NCI-H524 (cell line): ENCODE measurements around the gene DRG2.

Experiments used
- DNase-seq, 2 experiments: peaks; one replicate each; lab custom pipeline; 2025; lab: John Stamatoyannopoulos, UW

The DRG2 gene

GRCh38 chr17:18144261-18144660 lies 56.5 kb downstream of the DRG2 start:
- DNase-seq: no peak

- no peak for DNase-seq
Measured at GRCh38 chr17:18144855-18145254, 57.1 kb downstream of the DRG2 start.

GRCh38 chr17:18145811-18146210 lies 58.1 kb downstream of the DRG2 start:
- no peak for DNase-seq

- no peak for DNase-seq
Measured at GRCh38 chr17:18146259-18146658, 58.5 kb downstream of the DRG2 start.

- no peak for DNase-seq
Measured at GRCh38 chr17:18146980-18147379, 59.2 kb downstream of the DRG2 start.

GRCh38 chr17:18148586-18148985 lies 60.8 kb downstream of the DRG2 start:
- DNase-seq: no peak

GRCh38 chr17:18151290-18151689 lies 63.5 kb downstream of the DRG2 start:
- DNase-seq: no peak

- no peak for DNase-seq
Measured at GRCh38 chr17:18155179-18155578, 67.4 kb downstream of the DRG2 start.

GRCh38 chr17:18156171-18156975 lies 68.6 kb downstream of the DRG2 start:
- DNase-seq: no peak

- DNase-seq: no peak
Measured at GRCh38 chr17:18156976-18157280, 69.2 kb downstream of the DRG2 start.
